ENCODE measurements around the gene COPRS. TPM values are rescaled to one million over a fixed set of nuclear protein-coding genes. Genes with fewer than 3 reads are reported as not detected.
A peak's percentile ranks its signal among the peaks of the same experiment; 100 is the strongest.

The COPRS gene
- total RNA-seq (2014; rRNA removed; shearing (Covaris generic); ENCODE audit: low replicate concordance), result 57.3 and 78.3 TPM in 2 replicates

DNA sequence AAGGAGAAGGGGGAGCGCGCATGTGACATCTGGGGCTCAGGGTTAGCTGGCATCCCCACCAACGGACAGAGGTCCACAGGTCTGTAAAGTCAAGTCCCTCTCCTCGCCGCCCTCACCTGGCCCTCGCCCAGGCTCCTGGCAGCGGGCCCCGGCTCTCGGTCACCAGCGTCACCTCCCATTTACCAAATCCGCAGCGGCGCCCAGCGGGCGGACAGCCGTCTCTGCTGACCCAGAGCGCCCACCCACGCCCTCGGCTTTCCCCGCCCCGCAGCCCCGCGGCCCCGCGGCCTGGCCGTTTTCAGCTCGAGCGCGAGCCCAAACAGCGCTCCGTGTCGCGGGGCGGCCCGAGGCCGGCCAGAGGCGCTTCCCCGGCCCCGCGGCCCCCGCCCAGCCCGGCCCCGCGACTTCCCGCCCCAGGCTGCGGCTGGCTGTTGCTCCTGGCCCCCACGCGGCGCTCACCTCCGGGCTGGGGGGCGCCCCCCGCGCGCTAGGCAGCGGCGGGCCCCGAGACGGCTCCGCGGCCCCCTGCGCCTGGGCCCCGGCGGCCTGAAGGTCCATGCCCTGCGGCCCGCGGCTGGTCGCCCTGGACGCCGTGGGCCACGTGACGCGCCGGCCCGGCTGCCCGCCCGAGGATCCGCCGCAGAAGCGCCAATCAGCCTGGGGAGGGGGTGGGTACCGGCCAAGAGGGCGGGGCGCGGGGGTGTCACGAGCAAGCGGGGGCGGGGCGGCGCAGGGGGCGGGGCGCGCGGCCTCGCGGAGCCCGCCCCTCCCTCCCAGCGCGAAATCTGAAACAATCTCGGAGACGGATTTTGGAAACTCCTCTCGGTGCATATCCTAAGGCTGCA lies at the start of gene COPRS:
Gene COPRS, minus strand, starts transcription at position 603 of the 845 bp plus-strand sequence. Its CDS starts 45 bp downstream, at position 558.
- Histone ChIP-seq H3K27me3 (ENCODE audit: low read length) (no peaks in the 10 kb centered on the region), H3K4me3 (ENCODE audit: low read length) (peak within 1 kb of the TSS; percentile 84), H3K4me1 (ENCODE audit: low read length) (peaks cover 32% of the 10 kb centered on the region), H3K9me3 (ENCODE audit: low read length) (no peaks in the 10 kb centered on the region), H3K79me2 (ENCODE audit: low read length) (peaks cover 24% of the 10 kb centered on the region), H3K9ac (ENCODE audit: low read length) (peak within 1 kb of the TSS; percentile 86), H3K27ac (ENCODE audit: low read length) (no peak within 1 kb of the TSS), H3K4me2 (ENCODE audit: low read depth, low read length, poor library complexity, severe bottlenecking) (peak within 1 kb of the TSS; percentile 95), H4K20me1 (ENCODE audit: insufficient read depth, low read depth, low read length) (no peaks in the 10 kb centered on the region), H3K36me3 (ENCODE audit: insufficient read depth, low read length) (peaks cover 10% of the 10 kb centered on the region; the same call in 1 of the 2 replicates), H3K9me2 (replicated peaks; ENCODE audit: insufficient read depth, low read length) (no peaks in the 10 kb centered on the region), H2AFZ (ENCODE audit: low read length) (peak within 1 kb of the TSS; percentile 70; the same call in 1 of the 2 replicates)
- peak; percentile 92 for DNase-seq

DNA sequence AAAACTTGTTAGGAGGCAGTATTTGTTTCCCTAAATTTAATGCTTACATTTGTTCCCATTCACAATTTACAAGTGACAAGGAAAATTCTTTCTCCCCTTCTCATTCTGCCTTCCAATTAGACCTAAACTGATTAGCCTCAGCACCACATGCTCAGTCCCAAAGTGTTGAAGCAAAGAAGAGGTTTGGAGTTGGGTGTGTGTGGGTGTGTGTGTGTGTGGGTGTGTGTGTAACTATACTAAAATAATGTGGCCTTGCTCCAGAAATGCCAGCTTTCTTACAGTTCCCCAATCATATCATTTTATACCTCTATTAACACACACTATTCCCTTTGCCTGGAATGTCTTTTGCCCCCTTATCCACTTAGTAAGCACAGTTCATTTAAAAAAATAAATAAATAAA lies 49.3 kb upstream of the COPRS start:
- H3K4me2 ChIP-seq (ENCODE audit: low read depth, low read length, poor library complexity, severe bottlenecking), result no peak overlapping the region
- no peak overlapping the region for H3K4me3 ChIP-seq (ENCODE audit: low read length)
- no peaks in the 10 kb centered on the region for H3K9me2 ChIP-seq (replicated peaks; ENCODE audit: insufficient read depth, low read length)
- DNase-seq, result no peak
- no peak overlapping the region for H3K27ac ChIP-seq (ENCODE audit: low read length)
- H3K4me1 ChIP-seq (ENCODE audit: low read length), result peaks cover 39% of the 10 kb centered on the region
- no peaks in the 10 kb centered on the region for H3K9me3 ChIP-seq (ENCODE audit: low read length)
- no peak overlapping the region for H2AFZ ChIP-seq (ENCODE audit: low read length)
- H3K36me3 ChIP-seq (ENCODE audit: insufficient read depth, low read length), result no peaks in the 10 kb centered on the region
- H4K20me1 ChIP-seq (ENCODE audit: insufficient read depth, low read depth, low read length), result no peaks in the 10 kb centered on the region
- H3K27me3 ChIP-seq (ENCODE audit: low read length), result no peaks in the 10 kb centered on the region
- H3K79me2 ChIP-seq (ENCODE audit: low read length), result no peaks in the 10 kb centered on the region
- no peak overlapping the region for H3K9ac ChIP-seq (ENCODE audit: low read length)

- no peaks in the 10 kb centered on the region for H3K9me2 ChIP-seq (replicated peaks; ENCODE audit: insufficient read depth, low read length)
- H4K20me1 ChIP-seq (ENCODE audit: insufficient read depth, low read depth, low read length), result no peaks in the 10 kb centered on the region
- no peaks in the 10 kb centered on the region for H3K27me3 ChIP-seq (ENCODE audit: low read length)
- no peaks in the 10 kb centered on the region for H3K9me3 ChIP-seq (ENCODE audit: low read length)
- no peaks in the 10 kb centered on the region for H3K36me3 ChIP-seq (ENCODE audit: insufficient read depth, low read length)
- 0 out of 2 replicates have a peak overlapping the region, but pooled peaks have one; percentile 1 for H3K27ac ChIP-seq (ENCODE audit: low read length)
- no peaks in the 10 kb centered on the region for H3K79me2 ChIP-seq (ENCODE audit: low read length)
- DNase-seq, result peak; percentile 54
- peak overlapping the region; percentile 50 for H2AFZ ChIP-seq (ENCODE audit: low read length)
- peaks cover 35% of the 10 kb centered on the region for H3K4me1 ChIP-seq (ENCODE audit: low read length)
- peak overlapping the region; percentile 2; the same call in 1 of the 2 replicates for H3K9ac ChIP-seq (ENCODE audit: low read length)
- H3K4me3 ChIP-seq (ENCODE audit: low read length), result 0 out of 2 replicates have a peak overlapping the region, but pooled peaks have one; percentile 1
- H3K4me2 ChIP-seq (ENCODE audit: low read depth, low read length, poor library complexity, severe bottlenecking), result peak overlapping the region; percentile 40
Observed at GRCh38 chr17:31907342-31907962, 48.4 kb upstream of the COPRS start.

DNA sequence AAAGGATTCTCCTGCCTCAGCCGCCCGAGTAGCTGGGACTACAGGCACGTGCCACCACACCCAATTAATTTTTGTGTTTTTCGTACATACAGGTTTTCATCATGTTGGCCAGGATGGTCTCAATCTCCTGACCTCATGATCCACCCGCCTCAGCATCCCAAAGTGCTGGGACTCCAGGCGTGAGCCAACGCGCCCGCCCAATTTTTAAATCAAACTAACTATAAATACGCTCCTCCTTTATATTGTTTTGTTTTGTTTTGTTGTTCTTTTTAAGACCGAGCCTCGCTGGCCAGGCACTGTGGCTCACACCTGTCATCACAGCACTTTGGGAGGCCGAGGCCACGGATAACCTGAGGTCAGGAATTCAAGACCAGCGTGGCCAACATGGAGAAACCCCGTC lies 44.4 kb upstream of the COPRS start:
- peaks cover 30% of the 10 kb centered on the region for H3K79me2 ChIP-seq (ENCODE audit: low read length)
- H3K9me2 ChIP-seq (replicated peaks; ENCODE audit: insufficient read depth, low read length), result no peaks in the 10 kb centered on the region
- no peak overlapping the region for H3K9ac ChIP-seq (ENCODE audit: low read length)
- H3K4me1 ChIP-seq (ENCODE audit: low read length), result peaks cover 42% of the 10 kb centered on the region
- no peak overlapping the region for H3K4me2 ChIP-seq (ENCODE audit: low read depth, low read length, poor library complexity, severe bottlenecking)
- no peaks in the 10 kb centered on the region for H4K20me1 ChIP-seq (ENCODE audit: insufficient read depth, low read depth, low read length)
- H3K27me3 ChIP-seq (ENCODE audit: low read length), result no peaks in the 10 kb centered on the region
- H3K4me3 ChIP-seq (ENCODE audit: low read length), result no peak overlapping the region
- H3K36me3 ChIP-seq (ENCODE audit: insufficient read depth, low read length), result peaks cover 13% of the 10 kb centered on the region; the same call in 1 of the 2 replicates
- H2AFZ ChIP-seq (ENCODE audit: low read length), result no peak overlapping the region
- no peak overlapping the region for H3K27ac ChIP-seq (ENCODE audit: low read length)
- H3K9me3 ChIP-seq (ENCODE audit: low read length), result no peaks in the 10 kb centered on the region
- DNase-seq, result no peak

DNA sequence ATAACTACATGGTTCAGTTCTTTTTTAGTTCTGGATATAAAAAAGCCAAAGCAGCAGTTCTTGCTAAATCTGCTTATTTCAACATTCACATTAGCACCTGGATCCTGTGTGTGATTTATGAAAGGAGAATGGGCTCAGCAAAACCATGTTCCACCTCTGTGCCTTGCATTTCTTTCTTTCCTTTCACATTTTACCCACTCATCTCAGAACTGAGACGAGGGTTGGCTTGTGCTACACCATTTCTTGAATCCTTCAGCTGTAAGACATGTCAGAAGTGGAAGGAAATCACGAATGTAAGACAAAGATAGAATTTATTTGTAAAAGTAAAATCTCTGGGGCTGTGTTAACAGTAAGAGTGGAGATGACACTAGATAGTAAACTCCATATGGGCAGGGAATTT lies 43.6 kb upstream of the COPRS start:
- Histone ChIP-seq H3K79me2 (ENCODE audit: low read length) (peaks cover 36% of the 10 kb centered on the region), H3K4me3 (ENCODE audit: low read length) (no peak overlapping the region), H2AFZ (ENCODE audit: low read length) (peak overlapping the region; percentile 99), H4K20me1 (ENCODE audit: insufficient read depth, low read depth, low read length) (no peaks in the 10 kb centered on the region), H3K27me3 (ENCODE audit: low read length) (no peaks in the 10 kb centered on the region), H3K36me3 (ENCODE audit: insufficient read depth, low read length) (peaks cover 18% of the 10 kb centered on the region; the same call in 1 of the 2 replicates), H3K9me2 (replicated peaks; ENCODE audit: insufficient read depth, low read length) (no peaks in the 10 kb centered on the region), H3K9me3 (ENCODE audit: low read length) (no peaks in the 10 kb centered on the region), H3K27ac (ENCODE audit: low read length) (peak overlapping the region; percentile 55), H3K9ac (ENCODE audit: low read length) (0 out of 2 replicates have a peak overlapping the region, but pooled peaks have one; percentile 23), H3K4me2 (ENCODE audit: low read depth, low read length, poor library complexity, severe bottlenecking) (no peak overlapping the region), H3K4me1 (ENCODE audit: low read length) (peaks cover 35% of the 10 kb centered on the region)
- no peak for DNase-seq

- H3K79me2 ChIP-seq (ENCODE audit: low read length), result peaks cover 47% of the 10 kb centered on the region
- peak overlapping the region; percentile 86 for H3K9ac ChIP-seq (ENCODE audit: low read length)
- DNase-seq, result peak; percentile 50
- H3K36me3 ChIP-seq (ENCODE audit: insufficient read depth, low read length), result peaks cover 26% of the 10 kb centered on the region; the same call in 1 of the 2 replicates
- H3K4me3 ChIP-seq (ENCODE audit: low read length), result peak overlapping the region; percentile 88
- H3K9me2 ChIP-seq (replicated peaks; ENCODE audit: insufficient read depth, low read length), result no peaks in the 10 kb centered on the region
- H3K4me1 ChIP-seq (ENCODE audit: low read length), result peaks cover 19% of the 10 kb centered on the region
- no peak overlapping the region; the same call in 1 of the 2 replicates for H2AFZ ChIP-seq (ENCODE audit: low read length)
- peak overlapping the region; percentile 78 for H3K4me2 ChIP-seq (ENCODE audit: low read depth, low read length, poor library complexity, severe bottlenecking)
- peak overlapping the region; percentile 10; the same call in 1 of the 2 replicates for H3K27ac ChIP-seq (ENCODE audit: low read length)
- H4K20me1 ChIP-seq (ENCODE audit: insufficient read depth, low read depth, low read length), result no peaks in the 10 kb centered on the region
- H3K9me3 ChIP-seq (ENCODE audit: low read length), result no peaks in the 10 kb centered on the region
- no peaks in the 10 kb centered on the region for H3K27me3 ChIP-seq (ENCODE audit: low read length)
Observed at GRCh38 chr17:31900877-31901276, 41.8 kb upstream of the COPRS start.

DNA sequence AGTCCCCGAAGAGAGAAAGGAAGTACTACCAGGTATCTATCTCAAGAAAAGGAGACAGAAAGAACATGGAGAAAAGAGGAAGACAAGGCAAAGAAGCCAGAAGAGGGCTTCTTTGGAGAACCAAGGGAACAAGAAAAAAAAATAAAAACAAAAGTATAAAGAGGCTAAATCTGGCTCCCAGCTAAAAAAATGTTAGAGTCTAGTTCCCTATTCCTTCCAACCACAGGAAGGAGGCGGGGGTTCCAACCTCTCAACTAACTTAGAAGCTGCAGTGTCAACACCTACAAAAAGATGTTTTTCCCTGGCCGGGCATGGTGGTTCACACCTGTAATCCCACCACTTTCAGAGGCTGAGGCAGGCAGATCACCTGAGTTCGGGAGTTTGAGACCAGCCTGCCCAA lies 29.1 kb upstream of the COPRS start:
- Histone ChIP-seq H3K4me1 (ENCODE audit: low read length) (peaks cover 50% of the 10 kb centered on the region), H3K9ac (ENCODE audit: low read length) (no peak overlapping the region), H3K36me3 (ENCODE audit: insufficient read depth, low read length) (peaks cover 59% of the 10 kb centered on the region), H3K9me2 (replicated peaks; ENCODE audit: insufficient read depth, low read length) (no peaks in the 10 kb centered on the region), H3K4me3 (ENCODE audit: low read length) (no peak overlapping the region), H3K79me2 (ENCODE audit: low read length) (peaks cover 19% of the 10 kb centered on the region), H2AFZ (ENCODE audit: low read length) (no peak overlapping the region), H4K20me1 (ENCODE audit: insufficient read depth, low read depth, low read length) (no peaks in the 10 kb centered on the region), H3K4me2 (ENCODE audit: low read depth, low read length, poor library complexity, severe bottlenecking) (no peak overlapping the region), H3K27ac (ENCODE audit: low read length) (peak overlapping the region; percentile 89), H3K9me3 (ENCODE audit: low read length) (no peaks in the 10 kb centered on the region), H3K27me3 (ENCODE audit: low read length) (no peaks in the 10 kb centered on the region)
- peak; percentile 37 for DNase-seq

- Histone ChIP-seq H2AFZ (ENCODE audit: low read length) (no peak overlapping the region), H3K27me3 (ENCODE audit: low read length) (no peaks in the 10 kb centered on the region), H3K27ac (ENCODE audit: low read length) (peak overlapping the region; percentile 77), H3K4me3 (ENCODE audit: low read length) (no peak overlapping the region), H3K36me3 (ENCODE audit: insufficient read depth, low read length) (peaks cover 36% of the 10 kb centered on the region), H4K20me1 (ENCODE audit: insufficient read depth, low read depth, low read length) (no peaks in the 10 kb centered on the region), H3K4me1 (ENCODE audit: low read length) (peaks cover 26% of the 10 kb centered on the region), H3K9ac (ENCODE audit: low read length) (no peak overlapping the region), H3K9me2 (replicated peaks; ENCODE audit: insufficient read depth, low read length) (no peaks in the 10 kb centered on the region), H3K4me2 (ENCODE audit: low read depth, low read length, poor library complexity, severe bottlenecking) (peak overlapping the region; percentile 36), H3K9me3 (ENCODE audit: low read length) (no peaks in the 10 kb centered on the region), H3K79me2 (ENCODE audit: low read length) (peaks cover 9% of the 10 kb centered on the region)
- DNase-seq, result peak; percentile 80
Observed at GRCh38 chr17:31882571-31882970, 23.5 kb upstream of the COPRS start.

All from Karpas-422 (cell line).